ENCODE data around the gene TEX9. TPM values are rescaled to one million over a fixed set of nuclear protein-coding genes. Genes with fewer than 3 reads are reported as not detected.
A peak's percentile ranks its signal among the peaks of the same experiment; 100 is the strongest.

Gene TEX9
- total RNA-seq, 1 donor from 2014 or later, result 6.1 TPM

- no peak overlapping the region for H3K4me3 Mint-ChIP-seq (ENCODE audit: unreplicated experiment)
- no peak overlapping the region for H3K27ac Mint-ChIP-seq (ENCODE audit: unreplicated experiment)
- no peak for TF ChIP-seq CTCF (IDR thresholded peaks at IDR 0.05; ENCODE audit: partially characterized antibody, unreplicated experiment)
- H3K9me3 Mint-ChIP-seq (ENCODE audit: unreplicated experiment), result no peaks in the 10 kb centered on the region
- H3K27me3 Mint-ChIP-seq (ENCODE audit: unreplicated experiment), result peaks cover 2% of the 10 kb centered on the region
- peaks cover 6% of the 10 kb centered on the region for H3K4me1 Mint-ChIP-seq (ENCODE audit: low read depth, unreplicated experiment)
- H3K36me3 Mint-ChIP-seq (ENCODE audit: unreplicated experiment), result no peaks in the 10 kb centered on the region
- no peak for DNase-seq
These were observed 102.4 kb downstream of the TEX9 start for GRCh38 chr15:56467616-56468015.

- H3K27me3 Mint-ChIP-seq (ENCODE audit: unreplicated experiment), result peaks cover 2% of the 10 kb centered on the region
- H3K27ac Mint-ChIP-seq (ENCODE audit: unreplicated experiment), result no peak overlapping the region
- H3K4me3 Mint-ChIP-seq (ENCODE audit: unreplicated experiment), result no peak overlapping the region
- DNase-seq, result no peak
- no peaks in the 10 kb centered on the region for H3K36me3 Mint-ChIP-seq (ENCODE audit: unreplicated experiment)
- no peak for TF ChIP-seq CTCF (IDR thresholded peaks at IDR 0.05; ENCODE audit: partially characterized antibody, unreplicated experiment)
- H3K4me1 Mint-ChIP-seq (ENCODE audit: low read depth, unreplicated experiment), result peaks cover 6% of the 10 kb centered on the region
- H3K9me3 Mint-ChIP-seq (ENCODE audit: unreplicated experiment), result no peaks in the 10 kb centered on the region
These were observed 103.2 kb downstream of the TEX9 start for GRCh38 chr15:56468401-56468800.

- peak overlapping the region; percentile 7 for H3K27ac Mint-ChIP-seq (ENCODE audit: unreplicated experiment)
- DNase-seq, result no peak
These were observed 104.3 kb downstream of the TEX9 start for GRCh38 chr15:56469483-56469882.

GRCh38 chr15:56471440-56472069, 106.3 kb downstream of the TEX9 start:
- Mint-ChIP-seq H3K9me3 (ENCODE audit: unreplicated experiment) (no peaks in the 10 kb centered on the region), H3K27ac (ENCODE audit: unreplicated experiment) (no peak overlapping the region), H3K27me3 (ENCODE audit: unreplicated experiment) (peaks cover 2% of the 10 kb centered on the region), H3K4me1 (ENCODE audit: low read depth, unreplicated experiment) (peaks cover 4% of the 10 kb centered on the region), H3K4me3 (ENCODE audit: unreplicated experiment) (no peak overlapping the region), H3K36me3 (ENCODE audit: unreplicated experiment) (no peaks in the 10 kb centered on the region)
- DNase-seq, result no peak
- TF ChIP-seq CTCF (IDR thresholded peaks at IDR 0.05; ENCODE audit: partially characterized antibody, unreplicated experiment), result no peak

More at GRCh38 chr15:56469483-56469882, 104.3 kb downstream of the TEX9 start:
- H3K9me3 Mint-ChIP-seq (ENCODE audit: unreplicated experiment), result no peaks in the 10 kb centered on the region
- H3K27me3 Mint-ChIP-seq (ENCODE audit: unreplicated experiment), result peaks cover 2% of the 10 kb centered on the region
- no peak for TF ChIP-seq CTCF (IDR thresholded peaks at IDR 0.05; ENCODE audit: partially characterized antibody, unreplicated experiment)
- H3K36me3 Mint-ChIP-seq (ENCODE audit: unreplicated experiment), result no peaks in the 10 kb centered on the region
- H3K4me3 Mint-ChIP-seq (ENCODE audit: unreplicated experiment), result no peak overlapping the region
- peaks cover 6% of the 10 kb centered on the region for H3K4me1 Mint-ChIP-seq (ENCODE audit: low read depth, unreplicated experiment)

- Mint-ChIP-seq H3K4me1 (ENCODE audit: low read depth, unreplicated experiment) (peaks cover 4% of the 10 kb centered on the region), H3K36me3 (ENCODE audit: unreplicated experiment) (no peaks in the 10 kb centered on the region), H3K9me3 (ENCODE audit: unreplicated experiment) (no peaks in the 10 kb centered on the region), H3K4me3 (ENCODE audit: unreplicated experiment) (no peak overlapping the region), H3K27ac (ENCODE audit: unreplicated experiment) (no peak overlapping the region), H3K27me3 (ENCODE audit: unreplicated experiment) (no peaks in the 10 kb centered on the region)
- TF ChIP-seq CTCF (IDR thresholded peaks at IDR 0.05; ENCODE audit: partially characterized antibody, unreplicated experiment), result no peak
- DNase-seq, result no peak
These were observed 107.1 kb downstream of the TEX9 start for GRCh38 chr15:56472278-56472677.

Data from glutamatergic neuron (in vitro differentiated cells).